ENCODE results near the gene LRRC8C.

GRCh38 chr1:89620664-89621063 lies 12.3 kb upstream of the LRRC8C start:
- TF ChIP-seq POLR2A (IDR thresholded peaks at IDR 0.05; ENCODE audit: low read depth, low read length) (no peak), POLR2AphosphoS5 (IDR thresholded peaks at IDR 0.05; ENCODE audit: low read depth, low read length) (no peak), TAF1 (IDR thresholded peaks at IDR 0.05; ENCODE audit: low read depth, low read length) (no peak)

All from GM12891 (cell line).